22Rv1 (cell line): ENCODE data around the gene NUP210.

Experiments used
- H3K27ac ChIP-seq: fragments of 450-650 bp; 2 replicates; pipeline ENCODE4 v1.5.1; 2017
- CTCF ChIP-seq: fragments of 450-650 bp; IDR thresholded peaks from 2 replicates; pipeline ENCODE4 v1.5.1; 2017; ENCODE audit warnings: mild to moderate bottlenecking
- ZFX ChIP-seq: fragments of 450-650 bp; IDR thresholded peaks from 2 replicates; pipeline ENCODE4 v1.6.1; 2017; ENCODE audit warnings: antibody characterized with exemption, borderline replicate concordance

NUP210 gene

GRCh38 chr3:13348661-13349396 lies 71.3 kb downstream of the NUP210 start:
- TF ChIP-seq CTCF (no peak), ZFX (no peak)
- H3K27ac ChIP-seq, result no peak overlapping the region

GRCh38 chr3:13348100-13348499 lies 72.0 kb downstream of the NUP210 start:
- no peak overlapping the region for H3K27ac ChIP-seq
- TF ChIP-seq CTCF, result no peak
- TF ChIP-seq ZFX, result no peak

GRCh38 chr3:13347390-13347950 lies 72.7 kb downstream of the NUP210 start:
- no peak for TF ChIP-seq ZFX
- no peak for TF ChIP-seq CTCF
- no peak overlapping the region for H3K27ac ChIP-seq

GRCh38 chr3:13346481-13347389 lies 73.4 kb downstream of the NUP210 start:
- H3K27ac ChIP-seq, result no peak overlapping the region
- no peak for TF ChIP-seq CTCF
- no peak for TF ChIP-seq ZFX

- TF ChIP-seq ZFX (no peak), CTCF (no peak)
- no peak overlapping the region for H3K27ac ChIP-seq
Measured at GRCh38 chr3:13345772-13346171, 74.3 kb downstream of the NUP210 start.

GRCh38 chr3:13345284-13345683 lies 74.8 kb downstream of the NUP210 start:
- H3K27ac ChIP-seq, result no peak overlapping the region
- TF ChIP-seq CTCF (no peak), ZFX (no peak)

GRCh38 chr3:13344663-13345062 lies 75.5 kb downstream of the NUP210 start:
- TF ChIP-seq ZFX (no peak), CTCF (no peak)
- H3K27ac ChIP-seq, result no peak overlapping the region
